Cardiac muscle cell (in vitro differentiated cells and primary cell): ENCODE data around the gene SELENOS. TPM values are rescaled to one million over a fixed set of nuclear protein-coding genes. Genes with fewer than 3 reads are reported as not detected.

Experiments
- DNase-seq, 2 donors: peaks; one replicate each; pipeline versions ENCODE4 v3.0.0 to v3.0.0-alpha.2; 2010 to 2017; ENCODE audit warnings: low read depth in 1 of 2, low spot score in 1 of 2
- H3K27ac ChIP-seq: fragments of 200-600 bp; sonication (generic); 2 replicates; pipeline ENCODE4 v1.5.1; 2016
- H3K27me3 ChIP-seq: fragments of 200-600 bp; sonication (generic); 2 replicates; pipeline ENCODE4 v1.6.0; 2016; ENCODE audit warnings: control low read depth
- H3K36me3 ChIP-seq: fragments of 200-600 bp; sonication (generic); 2 replicates; pipeline ENCODE4 v1.5.1; 2016; ENCODE audit warnings: control low read depth
- H3K4me1 ChIP-seq: fragments of 200-600 bp; sonication (generic); 2 replicates; pipeline ENCODE4 v1.8.1; 2017; ENCODE audit warnings: low read depth, mild to moderate bottlenecking, mixed run types
- H3K4me3 ChIP-seq: fragments of 200-600 bp; sonication (generic); 2 replicates; pipeline ENCODE4 v1.5.1; 2016; ENCODE audit warnings: mild to moderate bottlenecking
- H3K9me3 ChIP-seq: fragments of 200-600 bp; sonication (generic); 2 replicates; pipeline ENCODE4 v1.5.1; 2017; ENCODE audit warnings: low read depth, mild to moderate bottlenecking, control low read depth
- polyA plus RNA-seq: library from polyadenylated mRNA; unstranded; fragments of >200 nt; fragmentation: Nextera tagmentation; extraction: Ambion mirVana; gene quantifications from 2 replicates; pipeline ENCODE4 v1.2.1, GENCODE V29; 2016
- total RNA-seq: library from RNA; depleted of rRNA; stranded (reverse); fragments of >200 nt; gene quantifications from 2 replicates; pipeline ENCODE4 v1.2.3, GENCODE V29; 2016
- TF ChIP-seq, protein P1 (sequence below): IDR thresholded peaks from 2 replicates; pipeline ENCODE4 v1.5.1; 2012; ENCODE audit warnings: low read depth, mild to moderate bottlenecking, low read length

The SELENOS gene
- total and polyA plus RNA-seq, 2 experiments from 2014 or later = 48.3 to 103 TPM

DNA sequence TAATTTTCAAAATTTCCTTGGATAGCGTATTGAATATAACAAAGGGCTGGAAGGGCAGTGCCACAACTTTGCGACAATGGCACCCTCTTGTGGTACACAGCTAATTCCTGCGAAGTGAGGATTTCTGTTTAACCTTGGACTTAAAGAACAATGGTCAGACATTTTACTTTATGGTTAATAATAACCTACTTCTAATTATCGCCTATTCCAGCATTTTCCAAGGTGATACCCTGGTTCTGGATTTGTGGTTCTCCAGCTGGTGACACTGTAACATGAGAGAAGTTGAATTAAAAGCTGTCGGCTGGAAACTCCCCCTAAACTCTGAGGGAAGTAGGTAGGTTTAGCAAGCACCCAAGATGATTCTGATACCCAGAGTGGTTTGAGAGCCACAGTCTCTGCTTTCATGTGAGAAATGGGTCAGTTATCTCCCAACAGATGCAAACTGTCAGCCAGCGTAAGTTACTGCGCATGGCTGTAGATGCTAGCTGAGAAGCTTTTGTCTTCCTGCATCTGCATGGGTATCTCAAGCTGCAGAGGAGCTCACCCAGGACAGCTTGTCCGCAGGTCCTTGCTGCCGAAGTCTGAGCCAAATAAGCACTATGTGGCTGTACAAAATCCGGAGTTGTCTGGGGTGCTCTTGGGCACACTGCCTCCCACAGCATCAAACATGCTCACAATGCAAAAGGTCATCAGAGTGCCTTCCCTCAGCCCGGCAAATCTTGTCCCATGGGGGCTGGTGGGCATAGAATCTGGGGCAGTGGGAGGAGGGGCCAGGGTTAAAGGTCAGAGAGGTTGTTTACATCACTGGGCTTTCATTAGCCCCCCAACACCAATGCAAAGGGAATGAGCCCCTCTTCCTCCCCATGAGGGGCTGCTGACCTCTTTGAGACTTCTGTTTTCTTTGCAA, 18.8 kb downstream of the SELENOS start:
- DNase-seq = peak; percentile 79 to 88
- peaks cover 19% of the 10 kb centered on the region for H3K4me1 ChIP-seq
- H3K9me3 ChIP-seq = no peaks in the 10 kb centered on the region
- H3K27me3 ChIP-seq = no peaks in the 10 kb centered on the region
- H3K36me3 ChIP-seq = no peaks in the 10 kb centered on the region
- no peak overlapping the region for H3K4me3 ChIP-seq
- no peak overlapping the region for H3K27ac ChIP-seq
- TF ChIP-seq, protein P1, sequence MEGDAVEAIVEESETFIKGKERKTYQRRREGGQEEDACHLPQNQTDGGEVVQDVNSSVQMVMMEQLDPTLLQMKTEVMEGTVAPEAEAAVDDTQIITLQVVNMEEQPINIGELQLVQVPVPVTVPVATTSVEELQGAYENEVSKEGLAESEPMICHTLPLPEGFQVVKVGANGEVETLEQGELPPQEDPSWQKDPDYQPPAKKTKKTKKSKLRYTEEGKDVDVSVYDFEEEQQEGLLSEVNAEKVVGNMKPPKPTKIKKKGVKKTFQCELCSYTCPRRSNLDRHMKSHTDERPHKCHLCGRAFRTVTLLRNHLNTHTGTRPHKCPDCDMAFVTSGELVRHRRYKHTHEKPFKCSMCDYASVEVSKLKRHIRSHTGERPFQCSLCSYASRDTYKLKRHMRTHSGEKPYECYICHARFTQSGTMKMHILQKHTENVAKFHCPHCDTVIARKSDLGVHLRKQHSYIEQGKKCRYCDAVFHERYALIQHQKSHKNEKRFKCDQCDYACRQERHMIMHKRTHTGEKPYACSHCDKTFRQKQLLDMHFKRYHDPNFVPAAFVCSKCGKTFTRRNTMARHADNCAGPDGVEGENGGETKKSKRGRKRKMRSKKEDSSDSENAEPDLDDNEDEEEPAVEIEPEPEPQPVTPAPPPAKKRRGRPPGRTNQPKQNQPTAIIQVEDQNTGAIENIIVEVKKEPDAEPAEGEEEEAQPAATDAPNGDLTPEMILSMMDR = peak; percentile 76

DNA sequence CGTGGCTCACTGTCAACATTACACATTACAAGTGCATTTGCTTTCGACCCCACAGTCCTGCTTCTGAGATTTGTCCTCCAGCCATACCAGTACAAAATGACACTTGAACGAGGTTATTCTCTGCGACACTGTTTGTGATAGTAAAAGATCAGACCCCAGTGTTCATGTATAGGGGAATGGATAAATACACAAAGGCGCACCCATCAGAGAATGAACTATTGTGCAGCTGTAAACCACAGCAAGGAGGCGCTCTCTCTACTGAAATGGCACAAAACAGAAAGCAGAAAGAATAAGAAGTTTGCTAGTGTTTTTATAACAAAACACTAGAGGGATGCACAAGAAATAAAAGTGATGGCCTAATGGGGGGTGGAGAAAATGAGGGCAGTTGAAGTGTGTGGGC, 20.5 kb downstream of the SELENOS start:
- no peak for DNase-seq
- no peaks in the 10 kb centered on the region for H3K27me3 ChIP-seq
- H3K9me3 ChIP-seq = no peaks in the 10 kb centered on the region
- no peaks in the 10 kb centered on the region for H3K36me3 ChIP-seq
- H3K27ac ChIP-seq = no peak overlapping the region
- TF ChIP-seq, protein P1 = peak; percentile 27
- no peak overlapping the region for H3K4me3 ChIP-seq
- peaks cover 19% of the 10 kb centered on the region for H3K4me1 ChIP-seq

DNA sequence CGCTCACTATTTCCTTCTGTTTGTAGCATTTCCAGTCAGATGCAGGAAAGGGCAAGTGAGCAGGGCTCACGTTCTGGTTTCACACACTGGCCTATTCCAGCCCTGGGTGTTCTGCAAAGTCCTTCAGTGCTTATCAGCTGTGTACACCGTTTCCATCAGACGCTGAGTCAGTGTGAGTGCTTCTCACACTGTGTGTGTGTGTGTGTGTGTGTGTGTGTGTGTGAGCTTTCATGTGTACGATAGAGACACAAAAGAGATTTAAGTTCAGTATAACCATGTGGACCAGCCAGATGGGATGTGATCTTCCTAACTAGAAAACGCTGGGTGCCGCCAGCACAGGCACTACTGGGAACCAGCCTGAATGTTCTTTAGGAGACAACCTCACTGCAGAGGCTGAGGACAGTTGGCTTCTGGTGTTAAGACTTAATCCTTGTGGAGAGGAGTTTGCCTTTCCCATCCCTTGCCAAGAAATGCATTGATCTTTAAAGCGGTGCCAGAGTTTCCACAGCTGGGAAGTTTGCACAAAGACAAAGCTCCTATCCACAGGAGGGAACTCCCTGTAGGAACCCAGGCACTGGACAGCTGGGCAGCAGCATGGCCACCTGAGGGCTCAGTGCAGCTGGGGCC, 21.6 kb downstream of the SELENOS start:
- DNase-seq = peak; percentile 82 to 90
- Histone ChIP-seq H3K4me3 (no peak overlapping the region), H3K36me3 (no peaks in the 10 kb centered on the region), H3K27me3 (no peaks in the 10 kb centered on the region), H3K9me3 (no peaks in the 10 kb centered on the region), H3K27ac (peak overlapping the region; percentile 36), H3K4me1 (peaks cover 19% of the 10 kb centered on the region)
- TF ChIP-seq, protein P1 = no peak

DNA sequence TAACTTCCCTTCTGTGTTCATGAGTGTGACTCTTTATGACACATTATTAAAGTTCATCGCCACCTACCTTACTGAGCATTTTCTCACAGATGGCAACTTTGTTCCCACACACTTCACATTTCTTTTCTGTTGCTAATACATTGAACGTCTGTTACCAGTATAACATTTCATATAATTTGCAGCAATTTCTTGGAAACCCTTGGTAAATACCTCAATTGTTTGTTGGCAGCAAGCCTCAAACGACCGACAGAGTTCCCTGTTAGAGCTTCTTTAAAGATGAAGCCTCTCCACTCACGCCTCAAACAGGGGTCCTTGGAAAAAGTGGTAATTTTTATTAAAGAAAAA, 22.3 kb downstream of the SELENOS start:
- H3K4me1 ChIP-seq = peaks cover 22% of the 10 kb centered on the region
- peak overlapping the region; percentile 31 for H3K27ac ChIP-seq
- no peak for DNase-seq
- TF ChIP-seq, protein P1 = no peak
- H3K36me3 ChIP-seq = no peaks in the 10 kb centered on the region
- no peaks in the 10 kb centered on the region for H3K27me3 ChIP-seq
- no peaks in the 10 kb centered on the region for H3K9me3 ChIP-seq
- H3K4me3 ChIP-seq = no peak overlapping the region

DNA sequence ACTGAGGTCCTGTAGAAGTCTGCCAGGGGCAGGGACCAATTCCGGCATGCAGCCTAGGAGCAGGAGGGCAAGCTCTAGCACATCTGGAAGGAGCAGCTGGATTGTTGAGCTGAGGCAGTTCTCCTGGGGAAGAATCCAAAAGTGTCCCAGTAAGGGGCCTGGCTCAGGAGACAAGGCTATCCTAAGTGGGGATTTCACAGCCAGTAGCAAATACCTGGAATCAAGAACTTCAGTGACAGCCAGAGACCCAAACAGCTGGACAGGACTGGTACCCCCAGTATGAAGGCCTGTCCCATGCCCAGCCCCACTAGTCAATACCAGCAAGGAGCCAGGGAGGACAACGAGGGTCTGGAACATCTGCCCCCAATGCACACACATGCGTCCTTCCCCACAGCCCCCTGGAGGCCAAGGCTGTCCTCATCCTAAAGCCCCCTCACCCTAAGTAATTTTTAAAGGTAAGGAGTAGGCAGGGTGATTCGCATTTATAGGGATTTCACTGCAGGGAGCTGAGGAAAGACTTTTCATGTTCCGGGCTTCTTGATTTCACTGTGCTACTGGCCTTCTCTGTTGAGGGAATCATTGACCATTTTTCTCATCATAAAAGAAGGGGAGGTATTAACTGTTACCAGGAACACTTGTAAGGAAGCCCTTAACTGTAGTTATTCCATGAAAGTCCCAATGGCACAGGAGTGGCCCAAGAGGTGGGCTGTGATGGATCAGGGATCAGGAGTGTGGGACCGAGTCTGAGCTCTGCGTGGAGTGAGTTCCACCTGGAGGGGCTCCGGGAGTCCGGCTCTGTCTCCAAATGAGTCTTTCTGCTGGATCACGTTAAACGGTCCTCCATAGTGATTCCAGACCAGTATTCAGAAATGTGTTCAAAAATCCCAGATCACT, 22.9 kb downstream of the SELENOS start:
- no peak overlapping the region for H3K27ac ChIP-seq
- peaks cover 27% of the 10 kb centered on the region for H3K4me1 ChIP-seq
- no peak overlapping the region for H3K4me3 ChIP-seq
- DNase-seq = no peak
- no peaks in the 10 kb centered on the region for H3K9me3 ChIP-seq
- H3K27me3 ChIP-seq = no peaks in the 10 kb centered on the region
- TF ChIP-seq, protein P1 = no peak
- H3K36me3 ChIP-seq = no peaks in the 10 kb centered on the region
